HepG2 (cell line): ENCODE results near the gene ZBTB46. TPM values are rescaled to one million over a fixed set of nuclear protein-coding genes. Genes with fewer than 3 reads are reported as not detected.
A peak's percentile ranks its signal among the peaks of the same experiment; 100 is the strongest.

Experiments
- CTCF ChIP-seq: sonication (generic); formaldehyde crosslinking; IDR thresholded peaks from 2 replicates; pipeline ENCODE4 v1.5.0; 2020; ENCODE audit warnings: mild to moderate bottlenecking, missing genetic modification reagents, moderate library complexity
- ELF1 ChIP-seq: sonication (generic); formaldehyde crosslinking; IDR thresholded peaks from 2 replicates; pipeline ENCODE4 v1.4.0; 2020; ENCODE audit warnings: missing genetic modification reagents
- FOXJ3 ChIP-seq: sonication (generic); formaldehyde crosslinking; IDR thresholded peaks from 2 replicates; pipeline ENCODE4 v1.4.0; 2020; ENCODE audit warnings: missing genetic modification reagents, mild to moderate bottlenecking, borderline replicate concordance
- GMEB1 ChIP-seq: sonication (generic); formaldehyde crosslinking; IDR thresholded peaks from 2 replicates; pipeline ENCODE4 v1.5.1; 2020; ENCODE audit warnings: missing genetic modification reagents, mild to moderate bottlenecking, borderline replicate concordance
- JARID2 ChIP-seq: sonication (generic); formaldehyde crosslinking; IDR thresholded peaks from 2 replicates; pipeline ENCODE4 v1.8.1; 2023; ENCODE audit warnings: missing genetic modification reagents, inconsistent platforms; ENCODE audit not compliant: insufficient replicate concordance
- KAT2B ChIP-seq: fragments of 150-350 bp; IDR thresholded peaks from 2 replicates; pipeline ENCODE4 v1.6.1; 2014; ENCODE audit warnings: low read depth, low read length, borderline replicate concordance
- KLF11 ChIP-seq: IDR thresholded peaks from 2 replicates; pipeline ENCODE4 v1.6.1; 2016; ENCODE audit warnings: missing compliant biosample characterization
- KLF6 ChIP-seq: IDR thresholded peaks from 2 replicates; pipeline ENCODE4 v1.8.0; 2016; ENCODE audit warnings: missing biosample characterization, missing genetic modification reagents
- NR2F1 ChIP-seq, 2 experiments: fragments of 450-650 bp in 1 of 2; formaldehyde crosslinking in 1 of 2; IDR thresholded peaks; 2 replicates each; pipeline versions ENCODE4 v1.5.0 to v1.6.1; 2016 to 2020; ENCODE audit warnings: mild to moderate bottlenecking in 1 of 2, missing compliant biosample characterization in 1 of 2, missing genetic modification reagents in 1 of 2, moderate library complexity in 1 of 2
- PBX3 ChIP-seq: sonication (generic); formaldehyde crosslinking; IDR thresholded peaks from 2 replicates; pipeline ENCODE4 v1.8.1; 2023; ENCODE audit warnings: missing genetic modification reagents, inconsistent platforms, borderline replicate concordance
- RNF219 ChIP-seq: sonication (generic); formaldehyde crosslinking; IDR thresholded peaks from 2 replicates; pipeline ENCODE4 v1.5.0; 2020; ENCODE audit warnings: mild to moderate bottlenecking, missing genetic modification reagents
- SMAD9 ChIP-seq: sonication (generic); formaldehyde crosslinking; IDR thresholded peaks from 2 replicates; pipeline ENCODE4 v1.5.1; 2020; ENCODE audit warnings: mild to moderate bottlenecking, missing genetic modification reagents
- STAT6 ChIP-seq: sonication (generic); formaldehyde crosslinking; IDR thresholded peaks from 2 replicates; pipeline ENCODE4 v1.4.0; 2020; ENCODE audit warnings: missing genetic modification reagents, mild to moderate bottlenecking, borderline replicate concordance
- TAF1 ChIP-seq: sonication (generic); formaldehyde crosslinking; IDR thresholded peaks from 2 replicates; pipeline ENCODE4 v1.4.0; 2020; ENCODE audit warnings: missing genetic modification reagents
- TFDP2 ChIP-seq: sonication (generic); formaldehyde crosslinking; IDR thresholded peaks from 2 replicates; pipeline ENCODE4 v1.4.0; 2020; ENCODE audit warnings: missing genetic modification reagents
- ZNF484 ChIP-seq: sonication (generic); formaldehyde crosslinking; IDR thresholded peaks from 2 replicates; pipeline ENCODE4 v1.5.1; 2020; ENCODE audit warnings: mild to moderate bottlenecking, low read depth, missing genetic modification reagents, borderline replicate concordance
- polyA plus RNA-seq, 8 experiments: library from polyadenylated mRNA; depleted of rRNA in 3 of 8; stranded (reverse) in 7 of 8; unstranded in 1 of 8; fragments of >200 nt; fragmentation: Illumina TruSeq in 4 of 8; extraction: Trizol in 4 of 8; gene quantifications; 2 replicates each; pipeline versions ENCODE4 v1.2.1 to v1.2.3, GENCODE V29; 2011 to 2016; ENCODE audit warnings: low read depth in 4 of 8, missing spikeins in 1 of 8, mixed read lengths in 1 of 8; ENCODE audit not compliant: insufficient read depth in 1 of 8
- total RNA-seq, 5 experiments: library from RNA; depleted of rRNA; stranded (reverse); fragments of >200 nt; fragmentation: Illumina TruSeq; extraction: Trizol; gene quantifications; 2 replicates each; pipeline ENCODE4 v1.2.3, GENCODE V29; 2016; ENCODE audit warnings: low read depth in 1 of 5

Gene ZBTB46
- total and polyA plus RNA-seq, 2 of the 13 experiments (the other 11 are each of a cell fraction or from before 2014, with no cell fraction given) = 1.6 to 13.5 TPM

GRCh38 chr20:63863798-63864544 is 32.9 kb upstream of the ZBTB46 start (continued):
- no peak for TF ChIP-seq PBX3 (CRISPR knock-in tag)
- no peak for TF ChIP-seq SMAD9 (CRISPR knock-in tag)
- peak; percentile 85 for TF ChIP-seq TFDP2 (CRISPR knock-in tag)
- TF ChIP-seq TAF1 (CRISPR knock-in tag) = peak; percentile 53
- no peak for TF ChIP-seq KAT2B
- peak; percentile 97 for TF ChIP-seq ELF1
- TF ChIP-seq FOXJ3 (CRISPR knock-in tag) = no peak
- peak; percentile 70; the same call in 1 of the 2 replicates for TF ChIP-seq GMEB1 (CRISPR knock-in tag)
- TF ChIP-seq ZNF484 (CRISPR knock-in tag) = no peak
- peak; percentile 97 for TF ChIP-seq RNF219 (CRISPR knock-in tag)
- TF ChIP-seq JARID2 (CRISPR knock-in tag) = no peak
- no peak for TF ChIP-seq STAT6
- peak; percentile 100 for TF ChIP-seq CTCF
- no peak; the same call in 1 of the 2 replicates for TF ChIP-seq KLF11
- peak in 1 of 2 experiments; percentile 71; a peak in 2 of 4 replicates for TF ChIP-seq NR2F1 (CRISPR knock-in tag; IDR thresholded peaks at IDR 0.05)
- TF ChIP-seq KLF6 (CRISPR knock-in tag) = peak; percentile 91
